GM04504 (cell line): ENCODE results near the gene ZNF280A.
"Not testable (repeated sequence)": the region's sequence is repeated elsewhere in the genome, so short reads cannot be mapped to it uniquely, and the experiment has no call there.

Experiments used
- DNase-seq: peaks from one replicate; pipeline ENCODE4 v3.0.0-alpha.2; 2012; ENCODE audit warnings: low read depth

The ZNF280A gene

GRCh38 chr22:22468794-22469469 lies 51.1 kb downstream of the ZNF280A start:
- DNase-seq, result not testable (repeated sequence)

DNA sequence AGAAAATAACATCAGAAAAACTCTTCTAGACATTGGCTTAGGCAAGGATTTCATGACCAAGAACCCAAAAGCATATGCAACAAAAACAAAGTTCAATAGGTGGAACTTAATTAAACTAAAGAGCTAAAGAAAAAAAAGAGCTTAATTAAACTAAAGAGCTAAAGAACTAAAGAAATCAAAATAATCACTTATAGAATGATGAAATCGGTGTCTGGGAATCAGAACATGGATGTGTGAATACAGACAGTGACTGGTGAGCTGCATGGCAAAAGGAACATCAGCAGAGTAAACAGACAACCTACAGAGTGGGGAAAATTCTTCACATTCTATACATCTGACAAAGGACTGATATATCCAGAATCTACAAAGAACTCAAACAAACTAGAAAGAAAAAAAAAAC lies 53.0 kb downstream of the ZNF280A start:
- DNase-seq, result no peak

DNA sequence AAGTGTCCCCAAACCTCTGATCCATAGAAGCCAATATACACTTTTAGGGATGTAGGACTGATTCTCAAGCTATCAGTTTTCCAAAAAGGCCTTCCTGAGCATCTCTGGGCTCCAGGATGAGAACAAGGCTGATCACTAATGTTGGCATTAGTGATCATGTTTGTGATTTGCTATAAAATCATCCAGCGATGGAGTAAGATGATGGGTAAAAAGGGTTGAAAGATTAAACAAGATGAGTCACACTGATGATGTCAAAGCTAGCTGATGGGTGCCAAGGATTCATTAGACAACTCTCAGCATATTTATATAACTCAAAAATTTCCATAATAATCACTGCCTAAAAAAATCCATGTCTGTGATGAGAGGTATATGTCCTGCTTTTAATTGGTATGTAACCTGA lies 54.3 kb downstream of the ZNF280A start:
- DNase-seq, result no peak

DNA sequence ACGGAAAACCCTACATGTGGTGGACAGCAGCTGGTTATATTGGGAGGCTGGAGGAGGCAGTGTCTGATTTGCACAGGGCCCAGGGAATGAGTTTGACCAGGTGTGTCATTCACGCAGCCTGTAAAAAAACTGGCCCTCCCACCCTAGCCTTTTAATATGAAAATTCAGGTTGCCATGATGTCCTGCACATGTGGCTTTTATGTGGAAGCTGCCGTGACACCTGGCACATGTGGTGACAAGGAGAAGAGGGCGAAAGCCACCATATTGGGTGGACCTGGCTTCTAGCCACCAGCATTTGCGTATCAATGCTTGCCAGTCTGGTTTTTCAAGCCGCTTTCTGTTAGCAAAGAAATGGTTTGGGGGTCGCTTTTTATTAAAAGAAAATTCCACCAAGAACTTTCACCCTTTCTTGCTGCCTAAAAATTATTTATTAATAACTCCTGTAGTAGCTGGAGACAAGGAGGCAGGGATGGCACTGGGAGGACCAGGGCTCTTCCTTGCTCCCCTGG lies 54.9 kb downstream of the ZNF280A start:
- no peak for DNase-seq

DNA sequence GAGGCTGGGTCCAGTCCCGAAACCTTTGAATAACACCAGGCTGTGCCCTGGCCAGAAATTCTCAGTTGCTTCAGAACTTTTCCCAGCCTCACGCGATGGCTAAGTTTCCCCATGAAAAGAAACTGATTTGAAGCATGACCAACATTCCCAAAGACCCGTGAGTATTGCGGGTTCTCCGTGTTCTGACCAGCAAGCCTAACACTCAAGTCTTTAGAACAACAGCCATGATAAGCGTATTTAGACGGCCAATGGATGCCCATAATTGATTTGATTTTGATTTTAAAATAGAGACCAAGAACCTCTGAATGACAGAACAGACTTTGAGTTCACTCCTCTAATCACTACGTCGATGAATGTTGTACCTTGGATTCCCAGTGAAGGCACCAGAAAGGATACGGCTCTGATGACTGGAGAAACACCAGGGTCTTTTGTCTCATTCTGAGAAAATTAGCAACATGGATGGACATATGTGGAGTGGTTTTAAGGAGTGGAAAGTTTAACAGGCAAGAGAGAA lies 55.5 kb downstream of the ZNF280A start:
- DNase-seq, result no peak

DNA sequence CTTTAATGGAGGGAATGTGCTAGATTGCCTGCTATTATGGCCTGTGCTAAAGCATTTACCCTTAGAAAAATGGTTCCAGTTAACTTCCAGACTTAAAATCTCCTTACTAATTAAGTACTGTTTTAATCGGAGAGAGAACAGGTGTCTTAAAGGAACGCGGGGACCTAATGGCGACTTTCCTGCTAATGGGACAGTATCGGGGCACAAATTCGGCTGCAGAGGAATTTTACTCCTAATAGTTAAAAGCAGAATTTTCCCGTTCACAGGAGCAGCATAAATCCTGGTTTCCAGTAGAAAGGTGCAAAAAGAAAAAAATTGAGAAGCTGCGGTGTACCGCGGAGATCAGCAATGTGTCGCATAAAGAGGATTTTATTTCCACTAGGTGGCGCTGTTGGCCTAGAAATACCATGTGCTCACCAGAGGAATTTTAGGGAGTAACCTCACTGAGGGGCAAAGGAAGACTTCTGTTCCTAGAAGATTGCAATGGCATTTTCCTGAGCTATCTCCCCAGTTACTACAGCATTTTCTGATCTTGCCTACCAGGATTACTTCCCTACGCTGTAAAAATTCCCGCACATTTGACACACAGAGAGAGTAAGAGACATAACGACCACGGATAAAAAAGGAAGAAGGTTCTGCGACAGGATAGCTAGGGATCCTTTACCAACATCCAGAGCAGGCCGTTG lies 56.1 kb downstream of the ZNF280A start:
- peak; percentile 15 for DNase-seq
